Psoas muscle (tissue), 8 donors: ENCODE data around the gene FCHO1. TPM values are rescaled to one million over a fixed set of nuclear protein-coding genes. Genes with fewer than 3 reads are reported as not detected.
"Not testable (repeated sequence)": the region's sequence is repeated elsewhere in the genome, so short reads cannot be mapped to it uniquely, and the experiment has no call there.

Experiments
- ATAC-seq, 4 donors: fragments of 200-7000 bp; cut with Tn5 transposase; one replicate each; pipeline ENCODE4 v1.9.1; 2020; ENCODE audit warnings: moderate library complexity in 3 of 4, mild to moderate bottlenecking in 2 of 4
- DNase-seq, 2 donors: peaks; one replicate each; pipeline ENCODE4 v3.0.0-alpha.2; 2020
- H3K27ac ChIP-seq: fragments of 200-600 bp; one replicate; pipeline ENCODE4 v1.8.0; 2022
- H3K27me3 ChIP-seq, 3 donors: fragments of 200-600 bp in 1 of 3; one replicate each; pipeline versions ENCODE4 v1.6.1 to v1.8.0; 2013 to 2022; ENCODE audit warnings: low read length in 2 of 3, mild to moderate bottlenecking in 2 of 3, moderate library complexity in 1 of 3; ENCODE audit not compliant: insufficient read depth in 3 of 3
- H3K36me3 ChIP-seq, 2 donors: fragments of 200-600 bp in 1 of 2; one replicate each; pipeline versions ENCODE4 v1.6.1 to v1.8.0; 2013 to 2022; ENCODE audit warnings: low read depth in 1 of 2, mild to moderate bottlenecking in 1 of 2, moderate library complexity in 1 of 2; ENCODE audit not compliant: insufficient read depth in 1 of 2
- H3K4me1 ChIP-seq: fragments of 200-600 bp; one replicate; pipeline ENCODE4 v1.8.0; 2022
- H3K4me3 ChIP-seq: fragments of 200-600 bp; one replicate; pipeline ENCODE4 v1.8.0; 2022; ENCODE audit warnings: mild to moderate bottlenecking
- H3K9me3 ChIP-seq: fragments of 200-600 bp; one replicate; pipeline ENCODE4 v1.8.0; 2022
- CTCF ChIP-seq: fragments of 200-600 bp; IDR thresholded peaks from one replicate; pipeline ENCODE4 v1.8.0; 2022; ENCODE audit warnings: antibody characterized with exemption
- WGBS, 3 donors: extraction: QIAGEN DNeasy Blood & Tissue Kit; methylation state at CpG; one replicate each; pipeline versions ENCODE4 v1.1.6 to v1.1.7; 2013; 5-methylcytosine and 5-hydroxymethylcytosine counted together
- intact Hi-C, 2 donors: fragments of 100-400 bp; cut with DNase I; formaldehyde crosslinking; loops; one replicate each; pipeline versions ENCODE4 v1.11.0 to v1.14.2; 2022
- polyA plus RNA-seq, 3 donors: library from polyadenylated mRNA; stranded (reverse); fragments of 200-250 nt; gene quantifications; one replicate each; pipeline ENCODE4 v1.2.3, GENCODE V29; 2013
- total RNA-seq, 4 donors: library from RNA; stranded (reverse); fragmentation: NEBNext Ultra II Directional in 2 of 4; extraction: Animal tissue kit (Norgen Biotek cat#: 25700) in 2 of 4; gene quantifications; one replicate each; pipeline versions ENCODE4 v1.2.1 to v1.2.4, GENCODE V29; 2021 to 2023
- donor health status: healthy with polysubstance abuse.
- donor health status: DM: no; HTN: no; CAD: no; lungs with moderate emphysema.
- donor health status: Bipolar disorder and iron deficiency.
- donor health status: healthy.
- donor health status: DM: yes; HTN: yes; CAD: no.
- donor health status: DM: no; HTN: no; CAD: no.
- donor health status: DM: no; HTN: no; CAD: no.
- donor health status: DM: yes; HTN: yes; CAD: no.

Gene FCHO1
- total and polyA plus RNA-seq, 7 donors, result 0.10 to 0.68 (median 0.36) TPM; not detected in 1

GRCh38 chr19:17778968-17779929, 28.0 kb downstream of the FCHO1 start:
- Histone ChIP-seq H3K4me1 (no peaks in the 10 kb centered on the region), H3K4me3 (no peak overlapping the region), H3K36me3 (no peaks in the 10 kb centered on the region), H3K27ac (no peak overlapping the region), H3K27me3 (peaks cover 0 to 59% (median 24%) of the 10 kb centered on the region in 3 donors), H3K9me3 (no peaks in the 10 kb centered on the region)
- ATAC-seq (no peak), DNase-seq (peak in 1 of 2 donors; percentile 39)
- WGBS, 3 donors, result 10 to 15% (median 13%) methylated on average over 22 to 25 of the region's 25 CpGs
- intact Hi-C loops, result no loop called here
- no peak for TF ChIP-seq CTCF

GRCh38 chr19:17780781-17781180, 29.5 kb downstream of the FCHO1 start:
- Histone ChIP-seq H3K36me3 (no peaks in the 10 kb centered on the region), H3K27ac (no peak overlapping the region), H3K4me1 (no peaks in the 10 kb centered on the region), H3K9me3 (no peaks in the 10 kb centered on the region), H3K4me3 (no peak overlapping the region), H3K27me3 (peaks cover 0 to 52% (median 21%) of the 10 kb centered on the region in 3 donors)
- intact Hi-C loops, result loop anchor here in 1 of 2 donors (5.0 kb wide), 1 partner anchor 1378 kb away; no protein-coding TSS in a partner anchor
- 84 to 100% (median 86%) methylated on average over 2 of the region's 2 CpGs for WGBS, 3 donors
- no peak for TF ChIP-seq CTCF
- ATAC-seq (no peak), DNase-seq (no peak)

- H3K9me3 ChIP-seq, ATAC-seq, H3K4me1 ChIP-seq, H3K4me3 ChIP-seq, H3K27ac ChIP-seq, DNase-seq, H3K36me3 ChIP-seq: not testable (repeated sequence)
- WGBS, 3 donors, result 63 to 75% (median 65%) methylated on average over 5 of the region's 5 CpGs
- intact Hi-C loops, result loop anchor here in 1 of 2 donors (5.0 kb wide), 1 partner anchor 1381 kb away; no protein-coding TSS in a partner anchor
- peaks cover 0 to 28% (median 18%) of the 10 kb centered on the region in 3 donors for H3K27me3 ChIP-seq
Observed at GRCh38 chr19:17783721-17784120, 32.4 kb downstream of the FCHO1 start.

GRCh38 chr19:17784201-17785008, 33.1 kb downstream of the FCHO1 start:
- Histone ChIP-seq H3K4me1 (no peaks in the 10 kb centered on the region), H3K4me3 (no peak overlapping the region), H3K27ac (no peak overlapping the region), H3K9me3 (no peaks in the 10 kb centered on the region), H3K36me3 (no peaks in the 10 kb centered on the region), H3K27me3 (peaks cover 0 to 23% (median 13%) of the 10 kb centered on the region in 3 donors)
- peak in 1 of 2 donors; percentile 49 for DNase-seq
- ATAC-seq, result peak in 3 of 4 donors; percentile 28 to 47 (median 31)
- peak; percentile 61 for TF ChIP-seq CTCF
- intact Hi-C loops, result loop anchor here in 1 of 2 donors (5.0 kb wide), 1 partner anchor 1382 kb away; no protein-coding TSS in a partner anchor
- WGBS, 3 donors, result 35 to 45% (median 37%) methylated on average over 32 of the region's 32 CpGs
